NCI-H128 (cell line): ENCODE data around the gene TNNT2.

Source experiments
- DNase-seq: peaks from one replicate; lab custom pipeline; 2025; ENCODE audit not compliant: unreplicated experiment; lab: John Stamatoyannopoulos, UW

TNNT2 gene

DNA sequence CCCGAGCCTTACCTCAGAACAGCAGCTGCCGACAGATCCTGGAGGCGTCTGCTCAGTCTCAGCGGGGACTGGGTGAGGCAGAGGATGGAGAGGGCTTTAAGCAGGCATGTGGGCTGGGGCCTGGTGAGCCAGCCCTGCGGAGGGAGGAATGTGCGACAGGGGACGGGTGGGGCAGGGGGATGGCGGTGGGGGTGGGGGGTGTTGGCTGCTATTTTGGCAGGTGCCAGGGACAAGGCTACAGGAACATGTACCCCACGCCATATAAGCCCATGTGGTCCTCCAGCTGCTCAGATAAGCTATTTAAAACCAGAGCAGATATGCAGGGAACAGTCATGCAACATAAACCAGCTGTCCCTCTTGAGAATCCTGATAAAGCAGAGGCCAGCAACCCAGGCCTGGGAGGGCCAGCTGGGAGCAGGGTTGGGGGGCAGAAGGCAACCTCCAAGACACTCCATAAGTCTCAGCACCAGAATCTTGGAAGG lies at the start of gene TNNT2:
Gene TNNT2, minus strand, starts transcription at position 70 of the 482 bp plus-strand sequence. CDS start 4,426 bp downstream, outside the sequence.
- DNase-seq, result no peak

DNA sequence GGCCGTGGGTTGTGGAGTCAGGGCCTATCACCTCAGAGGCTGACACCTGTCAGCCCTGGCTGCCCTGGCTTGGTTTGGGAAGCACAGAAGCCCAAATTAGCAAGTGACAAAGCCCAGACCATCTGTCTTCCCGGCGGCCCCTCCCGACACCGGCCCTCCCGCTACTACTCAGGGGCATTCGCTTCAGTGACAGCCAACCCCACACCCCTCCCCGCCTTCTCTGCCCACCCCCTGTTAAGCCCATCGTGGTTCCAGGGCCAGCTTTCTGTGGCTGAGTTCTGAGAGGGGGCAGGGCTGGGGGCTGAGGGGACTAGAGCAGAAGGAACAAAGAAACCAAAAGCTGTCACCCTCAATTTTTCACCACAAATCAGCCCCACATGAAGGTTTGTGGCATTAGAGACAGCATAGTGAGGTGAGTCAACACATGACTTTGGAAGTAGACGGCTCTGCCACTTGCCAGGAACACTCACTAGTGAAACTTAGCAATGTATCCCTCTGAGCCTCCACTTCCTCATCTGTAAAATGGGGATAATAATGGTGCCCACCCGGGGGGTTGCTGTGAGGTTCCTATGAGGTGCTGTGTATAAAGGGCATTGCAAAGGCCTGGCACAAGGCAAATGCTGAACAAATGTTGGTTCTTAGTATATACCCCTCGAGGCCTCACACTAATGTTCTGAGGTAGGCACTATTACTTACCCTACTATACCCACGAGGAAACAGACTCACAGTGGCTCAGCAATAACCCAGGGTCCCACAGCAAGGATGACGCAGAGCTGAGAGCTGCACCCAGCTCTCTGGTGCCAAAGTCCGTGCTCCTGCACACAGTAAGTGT lies 49.2 kb upstream of the TNNT2 start:
- DNase-seq, result no peak

DNA sequence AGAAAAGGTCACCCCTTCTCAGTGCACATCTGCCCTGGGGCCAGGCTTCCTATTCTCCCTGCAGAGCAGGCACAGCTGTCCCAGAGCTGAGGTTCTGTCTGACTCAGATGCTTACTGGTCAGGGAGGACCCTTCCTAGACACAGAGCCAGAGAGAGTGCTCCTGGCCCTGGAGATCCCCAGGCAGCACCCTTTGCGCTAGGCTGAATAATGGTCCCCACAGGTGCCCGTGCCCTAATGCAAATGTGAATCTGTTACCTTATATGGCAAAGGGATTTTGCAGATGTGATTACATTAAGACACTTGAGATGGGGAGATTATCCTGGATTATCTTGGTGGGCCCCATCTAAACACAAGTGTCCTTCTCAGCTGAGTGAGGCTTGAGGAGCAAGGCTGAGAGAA lies 46.7 kb upstream of the TNNT2 start:
- no peak for DNase-seq

DNA sequence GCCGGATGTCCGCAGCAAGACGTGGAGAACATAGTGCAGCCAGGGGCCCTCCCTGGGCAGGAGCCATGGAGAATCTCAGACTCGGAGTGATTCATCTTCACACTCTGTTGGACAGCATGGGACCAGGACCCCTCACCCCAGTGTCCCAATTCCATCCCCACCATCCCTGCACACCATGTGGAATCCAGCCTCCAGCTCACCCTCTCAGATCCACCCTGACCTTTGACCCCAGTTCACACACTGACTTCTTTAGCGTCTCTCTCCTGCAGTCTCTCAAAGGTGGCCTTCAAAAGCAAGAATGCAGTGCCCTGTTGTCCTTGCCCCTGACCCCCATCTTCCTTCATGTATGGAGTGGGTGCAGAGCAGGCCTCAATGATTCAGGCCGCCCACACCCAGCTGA lies 46.2 kb upstream of the TNNT2 start:
- DNase-seq, result no peak

DNA sequence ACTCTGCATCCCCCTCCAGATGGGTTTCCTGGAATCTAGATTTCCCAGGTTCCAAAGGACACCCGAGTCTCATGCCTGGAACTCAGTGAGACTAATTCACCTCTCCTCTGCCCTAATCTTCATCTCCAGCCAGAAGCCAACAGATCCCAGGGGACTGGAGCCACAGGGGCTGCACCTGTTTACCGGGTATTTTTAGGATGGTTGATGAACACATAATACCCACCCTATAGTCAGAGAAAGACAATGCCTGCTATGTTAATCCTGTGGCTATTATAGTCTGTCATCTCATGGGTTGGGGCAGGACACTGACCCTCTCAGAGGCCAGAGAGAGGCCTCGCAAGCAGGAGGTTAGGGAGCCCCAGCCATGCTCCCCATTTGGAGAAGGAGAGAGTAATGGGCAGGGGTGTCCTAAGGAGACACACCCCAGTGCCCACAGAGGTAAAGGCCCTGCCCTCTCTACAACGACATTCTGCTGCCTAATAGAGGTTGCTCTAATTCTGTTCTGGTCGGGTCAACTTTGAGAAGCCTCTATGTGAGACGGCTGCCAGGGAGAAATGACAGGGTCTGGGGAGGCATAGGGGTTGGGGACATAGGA lies 45.1 kb upstream of the TNNT2 start:
- DNase-seq, result no peak

DNA sequence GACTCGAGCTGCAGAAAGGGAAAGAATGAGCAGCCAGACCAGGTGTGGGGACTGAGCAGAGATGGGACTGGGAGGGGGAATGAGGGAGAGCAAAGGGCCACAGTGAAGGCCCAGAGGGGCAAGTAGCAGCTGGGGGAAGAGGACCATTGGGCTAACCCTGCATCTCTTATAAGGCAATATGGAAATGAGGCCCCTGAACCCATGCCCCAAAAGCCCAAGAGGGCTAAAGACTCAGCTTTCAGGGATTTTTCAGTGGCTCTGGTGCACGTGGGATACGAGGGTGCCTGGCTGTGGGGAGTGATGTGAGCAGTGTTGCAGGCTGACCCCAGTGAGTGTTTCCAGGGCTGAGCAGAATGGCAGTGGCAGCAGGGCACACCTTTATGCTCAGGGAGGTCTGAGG lies 44.5 kb upstream of the TNNT2 start:
- no peak for DNase-seq

DNA sequence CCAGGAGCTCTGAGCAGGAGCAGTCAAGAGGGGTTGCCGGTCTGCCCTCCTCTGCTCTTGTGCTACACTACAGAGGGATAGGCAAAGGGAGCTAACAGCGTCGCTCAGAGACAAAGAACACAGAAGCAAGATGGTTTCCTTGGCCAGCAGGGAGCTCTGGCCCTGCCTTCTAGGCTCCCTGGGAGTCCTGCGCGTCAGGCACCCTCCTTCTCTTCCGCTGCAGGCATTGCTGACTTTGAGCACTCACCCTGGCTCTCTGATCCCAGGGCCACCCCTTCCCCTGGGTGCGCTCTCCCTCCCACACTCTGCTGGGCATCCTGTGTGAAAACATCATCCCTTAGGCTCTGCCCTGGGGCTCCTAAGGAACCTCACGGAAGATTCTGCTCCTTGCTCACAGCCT lies 43.6 kb upstream of the TNNT2 start:
- DNase-seq, result no peak

DNA sequence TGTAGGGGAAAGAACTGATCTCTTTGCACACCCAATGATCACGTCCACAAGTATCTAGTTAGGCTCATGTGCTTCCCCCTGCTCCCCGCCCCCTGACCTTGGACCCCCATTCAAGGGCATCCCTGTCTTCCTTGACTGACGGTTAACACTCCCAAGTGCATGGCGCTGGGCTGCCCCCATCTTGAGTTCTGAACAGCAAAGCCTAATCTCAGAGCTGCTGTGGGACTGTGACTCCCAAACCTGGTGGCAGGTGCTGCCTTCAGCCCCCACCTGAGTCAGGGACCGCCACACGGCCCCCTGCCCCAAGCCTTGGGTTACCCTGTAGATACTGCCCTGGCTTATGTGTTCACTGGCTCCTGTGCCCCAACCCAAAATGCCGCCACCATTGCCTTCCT lies 43.1 kb upstream of the TNNT2 start:
- no peak for DNase-seq

DNA sequence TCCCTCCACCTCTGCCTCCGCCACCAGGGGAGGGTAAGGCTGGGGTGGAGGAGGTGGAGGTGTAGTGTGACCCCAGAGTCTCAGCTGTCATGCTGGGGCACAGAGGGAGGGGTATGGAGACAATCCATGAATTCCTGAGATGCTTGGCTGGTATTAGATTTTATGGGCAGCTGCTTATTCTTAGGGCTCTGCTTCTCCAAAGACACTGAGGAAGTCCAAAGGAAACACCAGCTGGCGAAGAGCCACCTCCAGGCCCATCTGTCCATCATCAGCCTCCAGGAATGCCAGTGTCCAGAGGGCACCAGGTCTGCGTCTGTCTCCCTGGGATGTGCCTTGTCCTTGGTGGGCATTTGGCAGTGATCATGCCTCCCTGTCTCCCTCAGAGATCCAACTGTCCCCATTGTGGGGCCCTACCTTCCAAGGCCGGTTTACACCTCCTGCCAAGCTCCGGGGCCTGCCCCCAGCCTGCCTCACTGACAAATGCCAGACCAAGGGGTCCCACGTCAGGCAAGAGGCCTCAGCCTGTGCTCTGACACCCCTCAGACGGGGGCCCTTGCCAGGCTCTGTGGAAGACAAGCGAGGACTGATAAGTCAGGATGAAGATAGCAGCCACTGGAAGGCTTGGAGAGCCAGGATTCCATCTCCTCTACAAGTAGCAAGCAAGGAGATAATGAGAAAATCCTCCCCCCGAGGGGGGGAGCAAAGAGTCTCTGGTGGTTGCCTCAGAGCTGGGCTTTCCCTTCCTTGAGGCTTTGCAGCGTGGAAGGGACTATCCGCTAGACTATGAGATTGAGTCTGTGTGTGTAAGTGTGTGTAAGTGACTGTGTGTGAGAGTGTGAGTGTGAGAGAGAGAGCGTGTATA lies 42.5 kb upstream of the TNNT2 start:
- no peak for DNase-seq

DNA sequence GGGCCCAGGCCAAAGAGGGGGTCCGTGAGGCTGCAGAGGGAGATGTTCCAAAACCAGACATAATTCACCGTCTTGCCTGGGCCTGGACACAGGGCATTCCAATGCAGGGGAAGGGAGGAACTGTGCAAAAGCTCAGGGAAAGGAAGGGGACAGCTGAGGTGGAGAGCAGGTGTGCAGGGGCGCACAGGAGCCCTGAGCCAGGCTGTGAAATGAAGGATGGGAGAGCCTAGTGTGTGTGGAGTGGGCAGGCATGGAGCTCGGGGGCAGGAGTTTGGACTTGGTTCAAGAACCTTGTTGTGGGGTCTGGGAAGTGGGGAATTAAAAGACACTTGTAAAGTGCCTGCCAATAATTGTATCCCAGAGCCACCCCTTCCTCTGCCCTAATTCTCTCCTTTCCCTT lies 41.8 kb upstream of the TNNT2 start:
- DNase-seq, result no peak

DNA sequence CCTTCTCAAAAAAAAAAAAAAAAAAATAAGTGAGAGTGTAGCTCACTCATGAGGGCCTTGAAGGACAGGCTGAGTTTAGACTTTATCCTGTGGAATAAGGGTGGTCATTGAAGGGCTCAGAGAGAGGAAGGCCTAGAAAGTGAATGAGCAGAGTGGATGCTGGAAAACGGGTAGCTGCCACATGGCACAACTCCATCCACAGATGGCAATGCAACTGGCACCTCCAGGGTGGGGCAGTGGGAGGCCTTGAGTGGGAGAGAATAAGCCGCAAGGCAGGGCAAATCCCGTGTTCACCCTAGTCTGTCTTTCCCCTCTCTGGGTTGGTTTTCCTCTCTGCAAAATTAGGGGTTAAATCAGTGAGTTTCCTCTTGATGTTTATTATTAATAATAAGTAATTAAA lies 41.0 kb upstream of the TNNT2 start:
- no peak for DNase-seq

DNA sequence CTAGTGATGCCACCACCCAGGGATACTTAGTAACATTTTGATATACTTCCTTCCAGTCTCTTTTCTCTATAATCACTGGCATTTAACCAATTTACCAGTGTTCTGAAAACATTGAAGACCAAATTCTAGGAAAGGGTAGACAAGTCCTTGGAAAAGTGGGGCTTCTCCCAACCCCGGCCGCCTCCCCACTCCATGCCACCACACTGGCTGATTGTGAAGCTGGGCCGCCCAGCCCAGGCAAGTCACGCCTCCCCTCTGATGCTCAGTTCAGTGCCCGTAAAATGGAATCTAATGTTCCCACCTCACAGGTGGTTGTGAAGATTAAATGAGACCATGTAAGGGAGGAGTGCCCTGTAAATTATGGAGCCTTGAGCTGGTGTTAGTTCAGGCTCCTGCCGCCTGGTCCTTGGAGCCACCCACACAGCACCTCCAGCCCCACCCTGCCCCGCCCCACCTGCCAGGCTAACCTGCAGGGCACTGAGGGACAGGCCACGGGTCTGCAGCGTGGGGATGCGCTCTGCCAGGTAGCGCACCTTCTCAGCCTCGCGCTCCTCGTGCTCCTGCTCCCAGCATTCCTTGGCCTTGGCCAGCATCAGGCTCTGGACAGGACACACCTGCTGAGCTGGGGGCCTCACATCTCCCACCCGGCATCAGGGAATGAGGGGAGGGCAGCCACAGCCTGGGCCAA lies 36.7 kb upstream of the TNNT2 start:
- no peak for DNase-seq

DNA sequence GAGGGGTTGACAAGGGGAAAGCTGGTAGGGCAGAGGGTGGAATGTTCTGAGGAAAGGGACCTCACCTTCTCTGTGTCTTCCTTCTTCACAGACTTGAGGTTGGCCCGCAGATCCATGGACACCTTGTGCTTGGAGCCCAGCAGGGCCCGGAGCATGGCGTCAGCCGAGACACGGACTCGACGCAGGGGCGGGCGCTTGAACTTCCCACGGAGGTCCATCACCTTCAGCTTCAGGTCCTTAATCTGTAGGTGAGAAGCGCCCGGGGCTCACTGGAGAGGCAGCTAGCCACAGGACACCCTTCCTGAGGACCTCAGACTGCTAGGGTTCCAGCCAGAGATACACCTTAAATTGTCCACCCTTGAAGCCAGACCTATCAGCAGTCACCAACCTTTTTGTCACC lies 33.8 kb upstream of the TNNT2 start:
- DNase-seq, result no peak

DNA sequence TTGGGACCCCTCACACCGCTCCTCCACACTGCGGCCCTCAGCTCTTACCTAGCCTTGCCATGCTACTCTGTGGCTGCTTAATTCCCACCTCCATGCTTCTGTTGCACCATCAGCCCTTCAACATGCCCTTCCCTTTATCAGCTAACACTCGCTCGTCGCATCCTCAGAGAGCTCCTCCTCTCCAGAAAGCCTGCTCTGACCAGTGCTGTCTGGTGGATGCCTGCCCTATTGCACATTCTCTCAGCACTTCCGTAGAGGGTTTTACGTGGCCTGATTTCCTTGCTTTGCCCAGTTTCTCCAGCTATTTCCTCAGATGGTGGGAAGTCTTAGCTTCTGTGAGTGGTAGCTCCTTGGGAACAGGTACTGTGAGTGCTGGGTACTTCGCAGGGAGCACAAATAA lies 32.0 kb upstream of the TNNT2 start:
- DNase-seq, result no peak

DNA sequence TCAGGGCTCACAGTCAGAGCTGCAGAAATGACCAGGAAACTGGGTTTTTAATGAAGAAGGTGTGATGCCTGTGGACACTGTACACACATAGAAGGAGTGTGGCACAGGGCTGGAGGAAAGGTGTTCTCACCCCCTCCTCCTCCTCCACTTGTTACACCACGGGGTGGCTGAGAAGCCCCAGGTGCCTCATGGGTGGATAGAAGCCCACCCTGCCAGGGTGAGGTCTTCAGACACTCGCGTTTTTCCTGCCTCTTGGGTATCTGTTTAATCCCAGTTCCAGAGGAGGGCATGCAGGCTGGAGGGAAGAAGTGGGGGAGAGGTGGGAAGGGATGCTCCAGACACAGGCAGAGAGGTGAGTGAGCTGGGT lies 31.3 kb upstream of the TNNT2 start:
- no peak for DNase-seq

DNA sequence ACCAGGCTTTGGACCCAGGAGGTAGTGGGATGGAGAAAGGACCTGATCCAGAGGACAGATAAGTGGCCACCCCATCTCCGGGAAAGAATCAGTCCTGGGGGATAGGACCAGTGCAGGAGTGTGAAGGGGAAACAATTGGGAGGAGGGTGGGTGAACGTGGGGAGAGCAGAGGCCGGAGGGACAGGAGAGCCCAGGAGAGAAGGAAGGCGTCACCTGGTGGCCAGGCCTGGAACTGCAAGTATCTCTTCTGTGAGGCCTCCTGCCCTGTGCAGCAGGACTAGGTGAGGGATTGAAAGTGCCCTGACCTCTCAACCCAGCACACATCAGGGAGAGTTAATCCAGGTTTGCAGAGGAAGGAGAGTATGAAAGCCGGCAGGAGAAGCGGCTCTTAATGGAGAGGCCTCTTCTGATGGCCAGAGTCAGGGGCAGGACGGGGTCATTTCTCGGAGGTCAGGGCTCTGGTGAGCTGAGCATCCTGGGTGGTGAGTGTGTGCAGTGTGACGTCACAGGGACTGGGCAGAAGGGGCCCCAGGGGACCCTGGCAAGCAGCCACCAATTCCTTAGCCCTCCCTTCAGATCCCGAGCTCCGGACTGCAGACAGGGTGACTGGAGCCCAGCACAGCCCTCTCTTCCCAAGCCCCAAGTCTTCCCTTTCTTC lies 30.8 kb upstream of the TNNT2 start:
- peak; percentile 62 for DNase-seq

DNA sequence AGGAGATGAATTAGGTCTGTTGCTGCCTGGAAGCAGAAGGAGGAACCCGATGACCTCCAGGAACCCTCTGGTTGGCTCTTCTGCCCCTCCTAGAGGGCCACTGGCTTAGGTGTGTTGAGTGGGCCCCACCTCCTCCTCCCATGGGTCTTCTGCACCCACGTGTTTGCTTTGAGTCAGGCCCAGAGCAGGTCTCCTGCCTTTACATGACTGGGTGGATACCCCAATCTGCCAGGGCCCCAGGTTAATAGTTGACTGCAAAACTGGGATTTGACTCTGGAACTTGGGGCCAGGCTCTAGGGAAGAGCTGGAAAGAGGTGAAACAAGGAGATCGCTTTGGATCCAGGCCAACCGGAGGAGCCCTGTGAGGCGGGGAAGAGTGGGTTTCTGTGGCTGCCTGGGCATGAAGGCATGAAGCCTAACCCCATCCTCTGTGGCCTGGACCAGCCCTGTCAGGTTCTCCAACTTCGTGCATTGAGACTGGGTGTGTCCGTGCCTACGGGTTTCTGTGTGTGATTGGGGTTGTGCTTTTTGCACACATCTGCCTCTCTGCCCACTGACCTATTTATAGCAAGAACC lies 29.4 kb upstream of the TNNT2 start:
- DNase-seq, result no peak

DNA sequence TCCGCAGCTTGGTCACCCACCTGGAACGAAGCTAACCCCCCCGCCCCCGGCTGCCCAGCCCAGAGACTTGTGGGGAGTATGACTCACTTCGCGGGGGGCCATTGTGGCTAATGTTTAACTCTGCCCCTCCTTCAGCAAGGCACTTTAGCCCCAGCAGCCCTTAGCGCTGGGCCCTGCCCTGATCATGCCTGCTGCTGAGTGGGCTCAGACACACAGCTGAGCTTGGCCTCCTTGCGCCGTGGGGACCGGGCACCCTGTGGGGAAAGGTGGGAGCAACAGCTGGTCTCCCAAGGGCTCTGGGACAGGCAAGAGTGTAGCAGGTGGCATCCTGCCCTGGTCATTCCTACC lies 28.0 kb upstream of the TNNT2 start:
- no peak for DNase-seq

DNA sequence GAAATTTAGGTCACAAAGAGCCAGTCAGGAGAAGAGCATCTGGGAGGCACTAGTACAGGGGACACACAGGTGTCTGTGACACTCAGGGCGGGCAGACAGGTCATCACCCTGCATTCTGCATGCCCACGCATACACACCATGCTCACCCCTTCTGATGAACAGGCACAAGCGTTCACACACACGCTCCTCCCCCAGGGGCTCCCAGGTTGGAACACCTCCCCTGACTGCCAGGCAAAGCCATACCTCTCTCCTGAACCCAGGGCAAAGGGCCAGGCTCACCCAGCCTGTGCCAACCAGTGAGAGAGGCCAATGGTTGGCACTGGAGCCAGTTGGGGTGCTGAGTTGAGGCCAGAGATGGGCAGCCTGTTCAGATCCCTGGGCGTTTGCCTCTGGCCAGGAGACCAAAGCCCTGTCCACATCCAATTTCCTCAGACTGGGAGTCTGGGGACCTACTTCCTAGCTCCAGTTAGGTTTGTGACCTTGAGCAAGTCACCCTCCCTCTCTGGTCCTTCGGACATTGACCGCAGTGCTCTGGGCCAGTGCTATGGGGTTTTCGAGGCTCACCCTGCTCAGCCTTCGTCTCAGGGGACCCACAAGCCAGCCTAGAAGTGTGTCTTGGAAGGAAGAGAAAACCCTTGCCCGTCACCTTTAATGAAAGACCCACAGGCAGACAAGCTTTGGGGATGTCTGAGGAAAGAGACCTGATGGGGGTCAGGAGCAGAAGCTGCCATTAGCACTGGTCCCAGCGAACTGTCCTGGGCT lies 27.4 kb upstream of the TNNT2 start:
- DNase-seq, result no peak

DNA sequence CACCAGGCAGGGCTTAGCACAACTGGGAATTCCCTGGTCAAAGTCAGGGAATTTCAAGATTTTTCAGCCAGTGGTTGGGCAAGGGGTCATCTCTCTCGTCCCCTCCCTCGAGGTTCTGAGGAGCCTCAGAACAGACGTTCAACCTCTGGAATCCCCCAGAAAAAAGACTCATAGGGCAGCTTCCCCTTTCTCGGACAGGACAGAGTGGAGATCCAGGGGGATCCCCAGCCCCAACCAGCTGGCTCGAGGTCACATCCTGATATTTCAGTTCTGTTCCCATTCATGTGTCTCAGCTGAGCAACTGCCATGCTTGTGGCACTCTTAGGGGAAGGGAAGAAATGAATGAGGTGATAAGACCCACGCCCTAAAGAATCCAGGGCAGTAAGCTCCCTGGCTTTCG lies 26.6 kb upstream of the TNNT2 start:
- DNase-seq, result no peak
